Stimulated activated memory B cell treated with anti-CD40 and anti-IgM and Interleukin-4, amounts not matched to agents 10 μg/mL and 1 μg/mL and 100 μg/mL, for 72 hours (primary cell): ENCODE measurements around the gene MDP1.
"Not testable (repeated sequence)": the region's sequence is repeated elsewhere in the genome, so short reads cannot be mapped to it uniquely, and the experiment has no call there.

Experiments
- ATAC-seq: fragments of 150-1000 bp; cut with Tn5 transposase; 2 replicates; pipeline ENCODE4 v1.10.0; 2021
- H3K27ac Mint-ChIP-seq: one replicate; pipeline ENCODE4 v1.8.0; 2022; ENCODE audit warnings: mild to moderate bottlenecking, mixed read lengths
- H3K27me3 Mint-ChIP-seq: one replicate; pipeline ENCODE4 v1.8.0; 2022; ENCODE audit warnings: mixed read lengths
- H3K36me3 Mint-ChIP-seq: one replicate; pipeline ENCODE4 v1.8.0; 2022; ENCODE audit warnings: mixed read lengths
- H3K4me1 Mint-ChIP-seq: one replicate; pipeline ENCODE4 v1.8.0; 2022; ENCODE audit warnings: mixed read lengths
- H3K4me3 Mint-ChIP-seq: one replicate; pipeline ENCODE4 v1.8.0; 2022; ENCODE audit warnings: mild to moderate bottlenecking, moderate library complexity, mixed read lengths
- H3K9me3 Mint-ChIP-seq: one replicate; pipeline ENCODE4 v1.8.0; 2022; ENCODE audit warnings: mixed read lengths

MDP1 gene

DNA sequence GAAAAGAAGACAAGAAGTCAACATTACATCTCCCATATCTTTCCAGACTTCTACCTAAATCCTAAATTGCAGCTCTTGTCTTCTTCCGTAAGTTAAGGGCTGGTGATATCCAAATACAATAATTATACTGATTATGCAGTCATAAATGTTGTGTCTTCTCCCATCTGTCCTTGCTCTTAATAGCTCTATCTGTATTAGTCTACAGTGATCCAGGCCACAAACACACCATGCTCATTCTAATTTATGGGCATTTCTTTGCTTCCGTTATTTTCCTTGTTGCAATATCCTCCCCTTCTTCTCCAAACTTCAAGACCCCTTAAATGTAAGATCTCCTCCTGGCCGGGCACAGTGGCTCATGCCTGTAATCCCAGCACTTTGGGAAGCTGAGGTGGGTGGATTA lies 3.7 kb upstream of the MDP1 start:
- Mint-ChIP-seq H3K27me3 (no peaks in the 10 kb centered on the region), H3K4me1 (peaks cover 18% of the 10 kb centered on the region), H3K27ac (no peak overlapping the region), H3K9me3 (no peaks in the 10 kb centered on the region), H3K4me3 (no peak overlapping the region), H3K36me3 (peaks cover 6% of the 10 kb centered on the region)
- no peak for ATAC-seq

DNA sequence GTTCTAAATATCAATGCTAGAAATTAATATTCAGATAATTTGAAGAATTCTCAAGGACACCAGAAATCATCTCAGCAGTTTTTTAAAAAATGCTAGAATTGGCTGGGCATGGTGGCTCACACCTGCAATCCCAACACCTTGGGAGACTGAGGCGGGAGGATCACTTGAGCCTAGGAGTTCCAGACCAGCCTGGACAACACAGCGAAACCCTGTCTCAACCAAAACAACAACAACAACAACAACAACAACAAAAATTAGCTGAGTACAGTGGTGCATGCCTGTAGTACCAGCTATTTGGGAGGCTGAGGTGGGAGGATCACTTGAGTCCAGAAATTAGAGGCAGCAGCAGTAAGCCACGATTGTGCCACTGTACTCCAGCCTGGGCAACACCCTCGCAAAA lies 3.2 kb upstream of the MDP1 start:
- peaks cover 19% of the 10 kb centered on the region for H3K4me1 Mint-ChIP-seq
- H3K36me3 Mint-ChIP-seq, result peaks cover 6% of the 10 kb centered on the region
- H3K27ac Mint-ChIP-seq, result no peak overlapping the region
- ATAC-seq, result no peak
- H3K4me3 Mint-ChIP-seq, result no peak overlapping the region
- H3K9me3 Mint-ChIP-seq, result no peaks in the 10 kb centered on the region
- H3K27me3 Mint-ChIP-seq, result no peaks in the 10 kb centered on the region

DNA sequence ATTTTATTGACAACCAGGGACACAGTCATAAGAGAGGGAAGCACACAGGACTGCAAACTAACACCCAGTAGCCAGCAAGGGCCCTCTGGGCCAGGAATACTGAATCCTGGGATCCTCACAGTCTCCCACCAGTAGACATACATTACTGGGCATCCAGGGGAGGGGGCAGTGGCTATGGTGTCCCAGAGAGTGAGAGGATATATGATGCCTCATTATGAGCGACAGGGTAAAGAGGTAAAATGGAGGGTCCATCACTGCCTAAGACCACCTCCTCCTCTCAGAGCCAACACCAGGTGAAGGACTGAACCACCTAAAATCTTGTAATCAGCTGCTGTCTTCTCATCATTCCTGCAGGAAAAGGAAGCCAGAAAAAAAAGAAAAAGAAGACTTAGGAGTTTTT lies 1.0 kb upstream of the MDP1 start:
- not testable (repeated sequence) for H3K4me3 Mint-ChIP-seq, ATAC-seq, H3K27ac Mint-ChIP-seq, H3K27me3 Mint-ChIP-seq, H3K36me3 Mint-ChIP-seq, H3K9me3 Mint-ChIP-seq
- peaks cover 32% of the 10 kb centered on the region for H3K4me1 Mint-ChIP-seq

GRCh38 chr14:24216345-24216699 lies 456 bp upstream of the MDP1 start:
- H3K4me1 Mint-ChIP-seq, result peaks cover 38% of the 10 kb centered on the region
- peaks cover 11% of the 10 kb centered on the region for H3K36me3 Mint-ChIP-seq
- no peaks in the 10 kb centered on the region for H3K27me3 Mint-ChIP-seq
- ATAC-seq, result no peak
- H3K27ac Mint-ChIP-seq, result peak overlapping the region; percentile 94
- H3K4me3 Mint-ChIP-seq, result peak overlapping the region; percentile 93
- no peaks in the 10 kb centered on the region for H3K9me3 Mint-ChIP-seq

- peak overlapping the region; percentile 94 for H3K27ac Mint-ChIP-seq
- H3K4me3 Mint-ChIP-seq, result peak overlapping the region; percentile 87
- H3K9me3 Mint-ChIP-seq, result no peaks in the 10 kb centered on the region
- peaks cover 50% of the 10 kb centered on the region for H3K4me1 Mint-ChIP-seq
- H3K27me3 Mint-ChIP-seq, result no peaks in the 10 kb centered on the region
- no peak for ATAC-seq
- peaks cover 20% of the 10 kb centered on the region for H3K36me3 Mint-ChIP-seq
These were observed 1.8 kb downstream of the MDP1 start for GRCh38 chr14:24213866-24214662.

- H3K36me3 Mint-ChIP-seq, result peaks cover 24% of the 10 kb centered on the region
- peak; percentile 92 for ATAC-seq
- H3K4me1 Mint-ChIP-seq, result peaks cover 50% of the 10 kb centered on the region
These were observed 2.7 kb downstream of the MDP1 start, which contains the start of gene CHMP4A for GRCh38 chr14:24212924-24213865. TSS of gene CHMP4A (minus strand) at chr14:24213488. CDS start at chr14:24213439, 49 bp downstream.

GRCh38 chr14:24211311-24211710 lies 4.6 kb downstream of the MDP1 start:
- H3K4me3 Mint-ChIP-seq, result no peak overlapping the region
- no peak for ATAC-seq
- peak overlapping the region; percentile 94 for H3K27ac Mint-ChIP-seq
- no peaks in the 10 kb centered on the region for H3K9me3 Mint-ChIP-seq
- H3K27me3 Mint-ChIP-seq, result no peaks in the 10 kb centered on the region
- H3K4me1 Mint-ChIP-seq, result peaks cover 60% of the 10 kb centered on the region
- H3K36me3 Mint-ChIP-seq, result peaks cover 43% of the 10 kb centered on the region

More at GRCh38 chr14:24212924-24213865, 2.7 kb downstream of the MDP1 start, which contains the start of gene CHMP4A:
- peak within 1 kb of the TSS; percentile 94 for H3K27ac Mint-ChIP-seq
- peak within 1 kb of the TSS; percentile 87 for H3K4me3 Mint-ChIP-seq
- no peaks in the 10 kb centered on the region for H3K27me3 Mint-ChIP-seq
- H3K9me3 Mint-ChIP-seq, result no peaks in the 10 kb centered on the region

GRCh38 chr14:24207625-24208024 lies 8.2 kb downstream of the MDP1 start:
- no peaks in the 10 kb centered on the region for H3K27me3 Mint-ChIP-seq
- peaks cover 47% of the 10 kb centered on the region for H3K4me1 Mint-ChIP-seq
- H3K27ac Mint-ChIP-seq, result no peak overlapping the region

GRCh38 chr14:24207104-24207551 lies 8.7 kb downstream of the MDP1 start:
- H3K9me3 Mint-ChIP-seq, result peaks cover 5% of the 10 kb centered on the region
- peak; percentile 39 for ATAC-seq
- H3K4me3 Mint-ChIP-seq, result no peak overlapping the region
- peaks cover 77% of the 10 kb centered on the region for H3K36me3 Mint-ChIP-seq
- H3K27ac Mint-ChIP-seq, result peak overlapping the region; percentile 74
- peaks cover 42% of the 10 kb centered on the region for H3K4me1 Mint-ChIP-seq
- H3K27me3 Mint-ChIP-seq, result no peaks in the 10 kb centered on the region

More at GRCh38 chr14:24207625-24208024, 8.2 kb downstream of the MDP1 start:
- ATAC-seq, result no peak
- Mint-ChIP-seq H3K36me3 (peaks cover 72% of the 10 kb centered on the region), H3K4me3 (no peak overlapping the region), H3K9me3 (peaks cover 4% of the 10 kb centered on the region)

DNA sequence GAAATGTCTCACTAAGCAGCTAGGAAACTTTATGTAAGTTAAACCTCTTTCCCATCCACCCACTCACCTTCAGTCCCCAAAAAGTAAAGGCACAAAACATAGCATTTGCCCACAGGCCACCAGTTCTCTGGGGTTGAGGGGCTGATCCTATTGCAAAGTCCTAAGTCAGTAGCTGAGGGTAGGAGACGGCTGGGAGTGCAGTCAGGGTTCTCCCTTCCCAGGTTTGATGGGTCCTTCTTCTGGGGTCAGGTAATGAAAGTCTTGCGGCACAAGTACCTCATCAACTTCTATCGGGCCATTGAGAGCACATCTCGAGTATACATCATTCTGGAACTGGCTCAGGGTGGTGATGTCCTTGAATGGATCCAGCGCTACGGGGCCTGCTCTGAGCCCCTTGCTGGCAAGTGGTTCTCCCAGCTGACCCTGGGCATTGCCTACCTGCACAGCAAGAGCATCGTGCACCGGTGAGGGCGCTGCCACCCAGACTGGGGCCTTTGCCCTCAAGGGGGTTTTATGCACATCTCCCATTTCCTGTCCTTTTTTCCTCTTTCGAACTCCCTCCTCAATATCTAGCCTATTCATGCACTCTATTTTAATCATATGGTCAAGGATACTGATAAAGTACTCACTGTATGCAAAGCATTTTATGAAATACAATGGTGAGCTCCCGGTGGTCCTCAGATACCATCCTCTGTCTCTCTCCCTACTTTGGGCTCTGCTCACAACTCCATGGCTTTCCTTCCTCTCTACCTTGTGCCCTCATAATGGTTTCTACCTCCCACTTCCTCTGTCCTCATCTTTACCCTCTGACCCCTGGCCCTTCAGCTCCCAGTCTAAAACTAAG lies 9.4 kb downstream of the MDP1 start:
- no peaks in the 10 kb centered on the region for H3K27me3 Mint-ChIP-seq

GRCh38 chr14:24204163-24205146 lies 11.4 kb downstream of the MDP1 start:
- H3K27ac Mint-ChIP-seq, result no peak overlapping the region
- ATAC-seq, result no peak
- H3K4me1 Mint-ChIP-seq, result peaks cover 30% of the 10 kb centered on the region
- peaks cover 74% of the 10 kb centered on the region for H3K36me3 Mint-ChIP-seq
- no peaks in the 10 kb centered on the region for H3K27me3 Mint-ChIP-seq
- peaks cover 5% of the 10 kb centered on the region for H3K9me3 Mint-ChIP-seq
- no peak overlapping the region for H3K4me3 Mint-ChIP-seq

More for the DNA sequence above, 9.4 kb downstream of the MDP1 start:
- Mint-ChIP-seq H3K4me1 (peaks cover 38% of the 10 kb centered on the region), H3K27ac (peak overlapping the region; percentile 74), H3K4me3 (no peak overlapping the region), H3K36me3 (peaks cover 80% of the 10 kb centered on the region), H3K9me3 (peaks cover 5% of the 10 kb centered on the region)
- ATAC-seq, result no peak

DNA sequence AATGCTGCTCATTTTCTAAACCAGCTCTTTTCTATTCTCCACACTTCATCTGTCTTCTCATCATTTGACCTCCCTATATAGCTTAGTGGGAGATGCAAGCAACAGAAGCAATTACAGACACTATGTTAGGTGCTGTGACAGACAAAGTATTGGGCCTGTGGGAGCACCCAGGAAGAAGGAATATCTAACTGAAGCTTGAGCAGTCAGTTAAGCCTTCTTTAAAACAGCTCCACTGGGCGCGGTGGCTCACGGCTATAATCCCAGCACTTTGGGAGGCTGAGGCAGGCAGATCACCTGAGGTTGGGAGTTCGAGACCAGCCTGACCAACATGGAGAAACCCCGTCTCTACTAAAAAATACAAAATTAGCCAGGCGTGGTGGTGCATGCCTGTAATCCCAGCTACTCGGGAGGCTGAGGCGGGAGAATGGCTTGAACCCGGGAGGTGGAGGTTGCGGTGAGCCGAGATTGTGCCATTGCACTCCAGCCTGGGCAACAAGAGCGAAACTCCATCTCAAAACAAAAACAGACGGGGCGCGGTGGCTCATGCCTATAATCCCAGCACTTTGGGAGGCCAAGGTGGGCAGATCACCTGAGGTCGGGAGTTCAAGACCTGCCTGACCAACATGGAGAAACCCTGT lies 12.5 kb downstream of the MDP1 start:
- Mint-ChIP-seq H3K4me1 (peaks cover 41% of the 10 kb centered on the region), H3K36me3 (peaks cover 83% of the 10 kb centered on the region)
- not testable (repeated sequence) for H3K27ac Mint-ChIP-seq, H3K4me3 Mint-ChIP-seq, ATAC-seq, H3K9me3 Mint-ChIP-seq, H3K27me3 Mint-ChIP-seq

- Mint-ChIP-seq H3K36me3 (peaks cover 76% of the 10 kb centered on the region), H3K4me1 (peaks cover 43% of the 10 kb centered on the region)
- not testable (repeated sequence) for H3K27ac Mint-ChIP-seq, ATAC-seq, H3K4me3 Mint-ChIP-seq, H3K27me3 Mint-ChIP-seq, H3K9me3 Mint-ChIP-seq
These were observed 13.3 kb downstream of the MDP1 start for GRCh38 chr14:24202538-24202937.
